GM18517 (cell line): Measurements from ENCODE around the gene DOCK3.
"Not testable (repeated sequence)": the region's sequence is repeated elsewhere in the genome, so short reads cannot be mapped to it uniquely, and the experiment has no call there.

ENCODE experiments used
- ATAC-seq: cut with Tn5 transposase; IDR thresholded peaks from one replicate; pipeline ENCODE4 v1.9.1; 2021; ENCODE audit warnings: mild to moderate bottlenecking, moderate library complexity; ENCODE audit not compliant: unreplicated experiment

Gene DOCK3

DNA sequence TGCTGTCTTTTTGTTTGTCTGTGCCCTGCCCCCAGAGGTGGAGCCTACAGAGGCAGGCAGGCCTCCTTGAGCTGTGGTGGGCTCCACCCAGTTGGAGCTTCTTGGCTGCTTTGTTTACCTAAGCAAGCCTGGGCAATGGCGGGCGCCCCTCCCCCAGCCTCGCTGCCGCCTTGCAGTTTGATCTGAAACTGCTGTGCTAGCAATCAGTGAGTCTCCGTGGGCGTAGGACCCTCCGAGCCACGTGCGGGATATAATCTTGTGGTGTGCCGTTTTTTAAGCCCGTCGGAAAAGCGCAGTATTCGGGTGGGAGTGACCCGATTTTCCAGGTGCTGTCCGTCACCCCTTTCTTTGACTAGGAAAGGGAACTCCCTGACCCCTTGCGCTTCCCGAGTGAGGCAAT lies 303.9 kb downstream of the DOCK3 start:
- ATAC-seq = not testable (repeated sequence)

DNA sequence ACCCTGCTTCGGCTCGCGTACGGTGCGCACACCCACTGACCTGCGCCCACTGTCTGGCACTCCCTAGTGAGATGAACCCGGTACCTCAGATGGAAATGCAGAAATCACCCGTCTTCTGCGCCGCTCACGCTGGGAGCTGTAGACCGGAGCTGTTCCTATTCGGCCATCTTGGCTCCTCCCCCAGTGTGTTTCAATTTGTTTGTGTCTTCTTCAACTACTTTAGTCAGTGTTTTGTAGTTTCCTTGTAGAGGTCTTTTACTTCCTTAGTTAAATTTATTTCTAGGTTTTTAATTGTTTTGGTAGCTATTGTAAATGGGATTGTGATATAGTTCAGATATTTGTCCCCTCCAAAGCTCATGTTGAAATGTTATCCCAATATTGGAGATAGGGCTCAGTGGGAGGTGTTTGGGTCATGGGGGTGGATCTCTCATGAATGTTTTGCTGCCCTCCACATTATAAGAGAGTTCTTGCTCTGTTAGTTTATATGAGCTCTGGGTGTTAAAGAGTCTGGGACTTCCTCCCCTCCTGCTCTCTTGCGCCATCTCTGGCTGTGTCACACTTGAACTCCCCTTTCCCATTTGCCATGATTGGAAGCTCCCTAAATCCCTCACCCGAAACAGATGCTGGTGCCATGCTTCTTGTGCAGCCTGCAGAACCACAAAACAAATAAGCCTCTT lies 304.4 kb downstream of the DOCK3 start:
- no peak for ATAC-seq

DNA sequence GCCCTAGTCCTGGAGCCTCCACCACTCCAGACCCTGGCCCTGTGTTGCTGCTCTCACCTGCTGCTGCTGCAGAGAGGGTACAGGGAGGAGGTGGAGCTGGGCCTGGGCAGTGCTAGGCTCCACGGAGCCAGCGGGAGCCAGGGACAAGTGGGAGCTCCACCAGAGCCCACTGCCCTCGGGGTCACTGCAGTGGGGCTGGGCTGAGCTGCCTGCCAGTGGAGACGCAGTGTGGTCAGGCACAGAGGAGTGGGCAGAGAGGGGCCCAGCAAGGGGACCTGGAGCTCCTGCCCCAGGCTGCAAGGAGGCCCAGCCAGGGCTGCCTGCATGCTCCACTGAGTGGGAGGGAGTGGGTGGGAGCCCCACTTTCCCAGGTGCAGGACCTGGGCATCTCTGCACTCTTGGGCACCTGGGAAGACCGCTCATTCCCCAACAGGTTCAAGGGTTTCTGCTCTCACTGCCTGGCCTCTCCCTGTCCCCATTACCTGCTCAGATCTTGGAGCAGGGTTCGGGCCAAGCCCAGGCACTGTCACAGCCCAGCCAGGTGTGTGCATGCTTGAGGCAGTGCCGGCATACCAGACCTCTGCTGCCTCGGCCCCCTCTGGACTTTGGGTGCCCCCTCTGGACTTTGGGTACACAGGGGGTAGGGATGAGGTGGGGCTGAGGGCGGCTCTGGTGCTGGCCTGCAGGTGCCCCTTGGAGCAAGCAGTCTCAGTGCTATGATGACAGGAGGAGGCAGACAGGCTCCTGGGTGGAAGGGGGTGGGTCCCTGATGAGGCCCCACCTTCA lies 308.0 kb downstream of the DOCK3 start:
- no peak for ATAC-seq

DNA sequence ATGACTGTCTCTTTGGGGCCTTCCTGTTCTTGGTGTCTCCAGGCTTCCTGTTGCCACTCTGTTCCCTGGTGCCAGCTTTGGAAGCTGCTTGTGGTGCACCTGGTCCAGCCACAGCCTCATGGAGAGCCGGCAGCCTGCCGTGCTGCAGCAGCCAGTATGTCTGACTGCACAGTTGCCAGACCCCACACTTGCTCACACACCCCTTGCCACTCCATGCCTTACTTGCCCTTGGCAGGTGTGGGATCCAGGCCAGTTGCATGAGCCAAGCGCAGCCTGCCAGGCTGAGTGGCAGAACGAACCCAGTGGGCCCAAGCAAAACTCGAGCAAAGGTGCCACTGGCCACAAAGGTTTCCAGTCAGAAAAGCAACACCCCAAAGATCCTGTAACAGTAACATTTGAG lies 309.2 kb downstream of the DOCK3 start:
- no peak for ATAC-seq

DNA sequence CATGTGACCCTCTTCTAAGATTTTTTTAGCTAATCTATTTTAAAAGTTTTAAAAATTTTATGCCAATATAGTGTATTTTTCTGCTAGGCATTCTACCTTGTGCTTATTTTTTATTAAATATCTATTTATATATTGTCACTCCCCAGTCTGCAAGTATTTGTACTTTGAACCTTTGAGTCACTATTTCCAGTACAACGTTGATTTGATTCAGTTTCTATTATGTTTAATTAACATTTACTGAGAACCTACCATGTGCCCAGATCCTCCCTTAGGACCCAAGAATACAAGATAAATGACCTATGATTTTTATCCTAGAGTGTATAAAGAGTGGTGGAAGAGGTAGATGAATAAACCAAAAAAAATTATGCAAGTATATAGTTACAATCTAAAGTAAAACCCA lies 311.2 kb downstream of the DOCK3 start:
- no peak for ATAC-seq

DNA sequence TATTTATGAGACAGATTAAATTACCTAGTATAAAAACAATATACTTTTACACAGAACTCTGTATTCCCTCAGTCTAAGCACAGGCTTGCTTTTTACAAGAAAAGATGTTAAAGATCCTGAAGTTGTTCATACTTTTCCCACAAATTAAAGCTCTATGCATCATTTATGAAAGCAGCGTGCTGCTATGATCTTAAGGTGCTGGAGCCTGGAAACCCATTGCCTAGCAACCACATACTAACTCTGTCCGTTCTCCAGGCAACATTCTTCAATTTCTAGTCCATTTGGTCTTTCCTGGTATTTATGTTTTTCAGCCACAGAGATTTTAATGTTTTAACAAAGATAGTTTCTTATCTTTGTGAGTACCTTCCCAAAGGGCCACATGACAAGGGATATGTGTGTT lies 312.0 kb downstream of the DOCK3 start:
- ATAC-seq = no peak

DNA sequence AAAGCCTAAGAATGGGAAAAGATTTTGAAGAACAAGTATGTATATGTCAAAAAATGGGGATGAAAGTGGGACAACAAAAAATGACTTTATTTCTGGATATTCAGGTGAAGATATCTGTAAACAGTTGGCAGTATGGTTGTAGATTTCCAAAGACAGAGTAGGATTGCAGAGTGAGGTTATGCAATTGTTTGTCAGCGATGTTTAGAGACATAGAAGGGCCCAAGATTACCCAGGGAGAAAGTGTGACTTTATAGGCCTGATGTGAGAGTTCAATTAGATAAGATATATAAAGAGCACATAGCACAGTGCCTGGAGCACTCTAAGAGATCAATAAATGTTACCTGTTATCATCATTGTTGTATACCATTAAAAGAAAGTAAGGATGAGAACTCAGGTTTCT lies 319.8 kb downstream of the DOCK3 start:
- no peak for ATAC-seq

DNA sequence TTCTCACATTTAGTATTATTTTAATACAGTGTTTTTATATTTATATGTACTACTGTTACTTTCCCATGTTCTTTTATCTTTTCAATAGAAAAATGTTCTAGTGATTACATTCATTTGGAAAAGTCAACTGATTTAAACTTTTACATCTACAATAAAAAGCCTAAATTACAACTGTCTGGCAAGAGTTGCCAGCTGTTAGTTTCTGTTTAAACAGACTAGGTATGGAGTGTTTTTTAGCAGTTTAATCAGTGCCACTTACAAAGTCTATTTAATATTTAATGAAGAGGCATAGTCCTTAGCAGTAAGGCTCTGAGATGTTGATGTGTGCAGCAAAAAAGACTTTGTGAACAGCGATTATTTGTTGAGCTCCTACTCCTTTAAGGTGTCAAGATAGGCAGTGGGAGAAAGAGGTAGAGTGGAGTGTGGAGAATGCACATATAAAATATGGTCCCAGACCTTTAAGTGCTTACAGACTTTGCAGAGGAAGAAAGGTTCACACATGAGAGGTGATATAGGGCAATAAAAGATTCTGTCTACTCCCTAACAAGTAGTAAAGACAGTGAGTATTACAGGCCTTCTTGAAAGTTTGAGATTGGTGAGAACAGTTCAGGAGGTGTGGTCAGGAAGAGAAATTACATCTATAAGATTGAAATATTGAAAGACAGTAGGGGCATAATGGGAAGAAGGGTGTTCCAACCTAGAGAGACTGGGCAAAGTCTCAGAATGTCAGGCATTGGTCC lies 320.5 kb downstream of the DOCK3 start:
- no peak for ATAC-seq

DNA sequence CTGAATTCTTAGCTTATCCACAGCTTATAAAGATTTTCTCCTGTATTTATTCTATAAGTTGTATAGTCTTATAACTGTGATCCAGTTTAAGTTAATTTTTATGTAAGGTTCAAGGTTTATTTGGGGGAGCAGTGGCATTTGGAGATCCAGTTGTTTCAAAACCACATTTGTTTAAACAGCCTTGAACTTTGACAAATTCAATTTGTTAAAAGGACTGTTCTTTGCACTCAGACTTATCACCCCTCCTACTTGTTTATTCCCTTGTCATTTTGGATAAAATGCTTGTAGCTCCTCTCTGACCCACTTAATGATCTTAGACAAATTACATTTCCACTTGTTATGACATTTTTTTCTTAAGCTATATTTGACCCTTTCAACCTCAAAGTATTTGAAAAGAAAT lies 327.8 kb downstream of the DOCK3 start:
- no peak for ATAC-seq

DNA sequence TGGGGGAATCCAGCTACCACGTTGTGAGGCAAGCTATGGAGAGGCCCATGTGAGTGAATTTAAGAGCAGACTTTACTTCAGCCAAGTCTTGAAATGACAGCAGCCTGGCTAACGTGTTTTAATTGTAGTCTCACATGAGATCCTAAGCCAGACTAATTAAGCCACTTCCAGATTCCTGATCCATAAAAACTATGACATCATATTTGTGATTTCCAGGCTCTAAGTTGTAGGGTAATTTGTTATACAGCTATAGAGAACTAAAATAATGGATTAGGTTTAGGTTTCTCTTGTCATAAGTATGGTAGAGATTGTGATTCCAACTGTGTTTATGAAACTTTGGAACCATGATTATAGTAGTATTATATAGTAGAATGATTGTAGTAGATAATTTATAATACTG lies 329.5 kb downstream of the DOCK3 start:
- no peak for ATAC-seq

DNA sequence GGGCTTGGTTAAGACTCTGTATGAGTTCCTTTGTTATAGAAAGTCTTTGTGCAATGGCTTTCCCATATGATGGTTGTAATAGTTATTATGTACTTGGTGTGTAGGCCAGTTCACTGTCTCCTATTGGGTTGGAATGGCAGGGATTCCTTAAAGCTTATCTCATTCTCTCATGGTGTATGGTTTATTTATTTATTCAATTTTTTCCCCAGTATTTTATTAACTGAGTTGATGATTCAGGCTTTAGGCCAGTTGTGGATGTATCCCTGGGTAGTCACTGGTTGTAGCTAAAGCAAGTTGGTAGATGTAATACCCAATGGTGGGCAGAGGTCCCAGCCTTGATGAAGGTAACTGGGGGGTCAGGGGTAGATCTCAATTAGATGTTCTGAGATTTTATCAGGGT lies 349.4 kb downstream of the DOCK3 start:
- ATAC-seq = no peak

DNA sequence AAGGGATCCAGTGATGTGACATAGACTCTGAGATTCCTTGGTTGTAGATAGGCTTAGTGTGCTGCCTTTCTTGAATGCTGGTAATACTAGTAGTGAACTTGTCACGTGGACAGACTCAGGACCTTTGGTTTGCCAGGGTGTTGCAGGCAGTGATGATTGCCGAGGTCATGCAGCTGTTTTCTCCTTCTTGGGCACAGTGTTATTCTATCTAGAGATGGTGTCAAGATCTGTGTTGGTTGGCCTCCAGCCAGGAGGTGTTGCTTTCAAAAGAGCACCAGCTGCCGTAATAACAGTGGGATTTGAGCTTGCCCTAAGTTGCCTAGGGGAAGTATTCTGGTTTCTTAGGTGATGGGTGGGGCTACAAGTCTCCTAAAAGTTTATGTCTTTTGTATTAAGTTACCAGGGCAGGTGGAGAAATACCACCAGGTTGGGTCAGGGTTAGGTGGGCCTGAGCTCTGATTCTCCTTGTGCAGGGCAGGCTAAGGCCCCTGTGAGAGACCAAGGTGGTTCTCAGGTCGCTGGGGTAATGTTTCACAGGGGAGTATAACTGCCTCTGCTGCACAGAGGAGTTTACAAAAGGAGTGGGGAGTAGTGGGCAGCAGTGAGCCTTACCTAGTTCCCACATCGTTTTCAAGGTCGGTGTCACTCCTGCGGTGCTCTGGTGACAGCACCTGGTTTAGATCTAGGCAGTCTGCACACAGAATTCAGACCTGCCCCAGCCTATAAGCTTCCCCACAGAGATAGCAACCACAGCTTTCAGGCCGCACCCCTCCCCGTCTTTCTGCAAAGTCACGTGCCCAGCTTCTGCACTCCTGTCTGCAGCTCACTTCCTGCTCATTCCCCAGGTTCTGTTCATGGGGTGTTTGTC lies 350.3 kb downstream of the DOCK3 start:
- no peak for ATAC-seq

DNA sequence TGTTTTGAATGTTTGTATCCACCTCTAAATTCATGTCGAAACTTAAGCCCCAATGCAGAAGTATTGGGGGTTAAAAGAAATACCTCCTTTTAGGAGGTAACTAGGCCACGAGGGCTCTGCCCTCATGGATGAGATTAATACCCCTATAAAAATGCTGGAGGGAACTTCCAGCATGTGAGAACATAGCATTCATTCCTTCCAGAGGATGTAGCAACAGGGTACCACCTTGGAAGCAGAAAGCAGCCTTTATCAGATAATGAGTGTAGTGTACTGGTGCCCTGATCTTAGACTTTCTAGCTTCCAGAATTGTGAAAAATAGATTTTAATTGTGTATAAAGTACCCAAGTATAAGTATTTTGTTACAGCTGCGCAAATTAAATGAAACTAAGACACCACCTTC lies 356.9 kb downstream of the DOCK3 start:
- ATAC-seq = no peak

DNA sequence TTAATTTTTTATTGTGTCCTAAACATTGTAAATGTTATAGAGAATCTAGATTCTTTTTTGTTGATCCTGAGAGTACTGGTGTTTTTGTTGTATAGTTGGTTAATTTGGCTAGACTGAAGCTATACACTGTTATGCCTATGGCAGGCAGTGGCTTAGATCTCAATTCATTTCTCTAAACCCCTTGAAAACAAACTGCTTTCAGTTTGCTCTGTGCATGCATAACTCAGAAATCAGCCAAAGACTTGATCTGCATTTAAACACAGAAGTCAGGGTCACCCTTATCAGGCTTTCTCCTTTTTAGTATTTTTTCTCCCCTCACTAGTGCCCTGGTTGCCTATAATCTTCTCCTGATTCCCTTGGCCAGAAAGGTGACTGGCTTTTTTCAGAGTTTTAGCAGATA lies 360.9 kb downstream of the DOCK3 start:
- no peak for ATAC-seq

DNA sequence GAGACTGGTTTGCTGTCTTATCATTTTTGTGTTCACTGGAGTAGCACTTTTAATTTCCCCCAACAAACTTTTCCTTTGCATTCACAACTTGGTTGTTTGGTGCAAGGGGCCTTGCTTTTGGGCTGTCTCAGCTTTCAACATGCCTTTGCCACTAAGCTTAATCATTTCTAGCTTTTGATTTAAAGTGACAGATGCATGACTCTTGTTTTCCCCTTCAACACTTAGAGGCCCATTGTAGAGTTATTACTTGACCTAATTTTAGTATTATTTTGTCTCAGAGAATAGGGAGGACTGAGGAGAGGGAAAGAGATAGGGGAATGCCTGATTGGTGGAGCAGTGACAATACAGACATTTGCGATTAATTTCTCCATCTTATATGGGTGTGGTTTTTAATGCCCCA lies 370.3 kb downstream of the DOCK3 start:
- no peak for ATAC-seq

DNA sequence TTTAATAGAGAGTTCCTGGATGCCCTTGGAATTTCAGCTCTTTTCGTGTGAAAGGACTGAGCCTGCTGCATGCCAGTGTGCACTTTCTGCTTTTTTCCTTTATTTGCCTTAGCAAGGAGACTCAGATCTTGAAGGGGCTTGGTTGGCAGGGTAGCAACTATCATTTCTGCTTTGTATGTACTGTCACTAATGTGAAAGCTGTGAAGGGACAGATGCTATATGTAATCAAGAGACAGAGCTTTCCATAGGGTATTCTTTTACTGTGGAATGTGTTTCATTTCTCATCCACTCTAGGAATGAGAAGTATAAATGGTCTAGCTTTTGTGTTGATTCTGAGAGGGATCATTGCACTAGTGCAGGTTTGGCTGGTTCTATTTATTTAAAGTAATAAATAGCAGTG lies 377.8 kb downstream of the DOCK3 start:
- ATAC-seq = no peak

DNA sequence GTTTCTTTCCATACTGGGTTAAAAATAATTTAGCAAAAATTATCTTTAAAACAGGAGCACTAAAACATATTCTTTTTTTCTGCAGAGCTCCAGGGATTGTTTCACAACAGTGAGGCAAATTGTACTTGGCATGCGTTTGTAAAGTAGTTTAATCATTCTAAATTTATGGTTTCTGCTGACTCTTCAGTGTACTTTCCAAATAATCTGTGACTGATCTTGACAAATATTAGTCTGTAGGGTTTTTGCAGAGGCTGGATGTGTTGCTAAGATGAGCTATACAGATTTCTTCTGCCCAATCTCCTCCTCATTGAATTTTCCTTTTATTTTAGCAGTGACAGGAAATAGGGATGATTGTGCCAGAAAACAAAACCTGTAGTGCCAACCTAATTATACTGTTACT lies 382.4 kb downstream of the DOCK3 start:
- no peak for ATAC-seq

DNA sequence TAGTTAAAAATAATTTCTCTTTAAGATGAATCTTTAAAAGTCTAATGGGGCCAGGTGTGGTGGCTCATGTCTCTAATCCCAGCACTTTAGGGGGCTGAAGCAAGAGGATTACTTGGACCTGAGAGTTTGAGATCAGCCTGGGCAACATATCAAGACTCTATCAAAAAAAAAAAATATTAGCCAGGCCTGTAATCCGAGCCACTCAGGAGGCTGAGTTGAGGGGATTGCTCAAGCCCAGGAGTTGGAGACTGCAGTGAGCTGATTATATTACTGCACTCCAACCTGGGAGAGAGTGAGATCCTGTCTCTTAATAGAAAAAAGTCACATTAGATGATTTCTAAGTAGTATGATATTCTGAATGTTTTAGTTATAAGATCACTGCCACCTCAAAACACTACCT lies 388.3 kb downstream of the DOCK3 start:
- ATAC-seq = no peak

DNA sequence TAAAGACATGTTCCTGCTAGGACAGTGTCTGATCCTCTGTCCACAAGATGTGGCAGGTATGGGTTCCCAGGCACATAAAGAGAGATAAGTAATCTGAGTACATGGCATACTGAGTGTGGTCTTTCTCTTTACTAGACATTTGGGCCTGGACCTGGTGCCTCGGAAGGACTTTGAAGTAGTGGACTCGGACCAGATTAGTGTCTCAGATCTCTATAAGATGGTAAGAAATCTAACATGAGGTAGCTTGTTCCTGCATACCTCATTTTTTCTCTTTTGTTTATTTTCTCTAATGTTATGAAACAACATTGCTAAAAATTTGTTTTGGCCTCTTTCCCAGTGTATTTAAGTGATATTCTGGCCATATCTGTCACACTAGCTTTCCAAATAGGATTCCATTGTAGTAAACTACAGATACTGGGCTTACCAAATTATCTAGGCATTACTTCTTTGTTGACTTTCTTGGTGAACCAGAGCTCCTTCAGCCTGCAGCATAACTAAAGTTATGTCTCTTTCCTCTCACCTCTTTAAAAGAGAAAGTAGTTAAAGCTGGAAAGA lies 400.6 kb downstream of the DOCK3 start:
- no peak for ATAC-seq

DNA sequence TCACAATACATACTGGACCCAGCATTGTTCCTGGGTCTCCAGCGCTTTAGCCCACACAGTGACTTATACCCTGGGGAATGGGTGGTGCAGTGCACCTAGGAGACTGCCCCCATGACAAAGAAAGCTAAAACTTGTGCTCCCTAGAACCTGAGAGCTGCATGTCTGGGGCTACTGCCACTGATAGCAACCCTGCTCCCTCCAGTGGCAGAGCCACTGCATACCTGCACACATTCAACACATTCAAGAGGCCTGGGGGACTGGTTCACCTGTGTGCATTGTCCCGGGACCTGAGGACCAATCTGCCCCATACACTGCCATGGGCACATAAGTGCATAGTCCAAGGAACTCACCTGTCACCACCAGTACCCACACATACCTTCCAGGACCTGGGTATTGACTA lies 407.6 kb downstream of the DOCK3 start:
- ATAC-seq = no peak

DNA sequence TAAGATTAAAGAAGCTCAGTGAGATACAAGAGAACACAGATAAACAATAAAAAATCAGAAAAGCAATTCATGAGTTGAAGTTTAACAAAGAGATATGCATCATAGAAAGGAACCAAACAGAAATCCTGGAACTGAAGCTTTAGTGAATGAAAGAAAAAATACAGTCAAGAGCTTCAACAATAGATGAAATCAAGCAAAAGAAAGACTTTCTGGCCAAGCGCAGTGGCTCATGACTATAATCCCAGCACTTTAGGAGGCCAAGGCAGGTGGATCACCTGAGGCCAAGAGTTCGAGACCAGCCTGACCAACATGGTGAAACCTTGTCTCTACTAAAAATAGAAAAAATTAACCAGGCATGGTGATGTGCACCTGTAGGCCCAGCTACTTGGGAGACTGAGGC lies 408.8 kb downstream of the DOCK3 start:
- ATAC-seq = no peak
